Lower lobe of right lung (tissue), 2 donors: ENCODE results near the gene ZNF865. TPM values are rescaled to one million over a fixed set of nuclear protein-coding genes. Genes with fewer than 3 reads are reported as not detected.

Experiments used
- ATAC-seq, 2 donors: fragments of 200-7000 bp; cut with Tn5 transposase; one replicate each; pipeline ENCODE4 v1.9.1; 2020 to 2022; ENCODE audit warnings: mild to moderate bottlenecking in 2 of 2, moderate library complexity in 2 of 2
- DNase-seq: peaks from one replicate; pipeline ENCODE4 v3.0.0-alpha.2; 2020
- H3K27ac ChIP-seq: fragments of 200-600 bp; one replicate; pipeline ENCODE4 v1.8.0; 2022
- H3K27me3 ChIP-seq: fragments of 200-600 bp; one replicate; pipeline ENCODE4 v1.8.0; 2022; ENCODE audit warnings: low read depth
- H3K36me3 ChIP-seq: fragments of 200-600 bp; one replicate; pipeline ENCODE4 v1.8.0; 2022; ENCODE audit warnings: mild to moderate bottlenecking
- H3K4me1 ChIP-seq: fragments of 200-600 bp; one replicate; pipeline ENCODE4 v1.8.0; 2022
- H3K4me3 ChIP-seq: fragments of 200-600 bp; one replicate; pipeline ENCODE4 v1.8.0; 2022; ENCODE audit warnings: mild to moderate bottlenecking
- H3K9me3 ChIP-seq: fragments of 200-600 bp; one replicate; pipeline ENCODE4 v1.8.0; 2022
- CTCF ChIP-seq: fragments of 200-600 bp; IDR thresholded peaks from one replicate; pipeline ENCODE4 v1.8.0; 2022; ENCODE audit warnings: antibody characterized with exemption, mild to moderate bottlenecking
- intact Hi-C: fragments of 100-400 bp; cut with DNase I; formaldehyde crosslinking; loops from one replicate; pipeline ENCODE4 v1.11.0; 2022
- total RNA-seq: library from RNA; stranded (reverse); fragmentation: NEBNext Ultra II Directional; extraction: Animal tissue kit (Norgen Biotek cat#: 25700); gene quantifications from one replicate; pipeline ENCODE4 v1.2.1, GENCODE V29; 2021
- donor health status: DM: no; HTN: yes; CAD: no; lungs with severe emphysema.

Gene ZNF865
- total RNA-seq, 1 donor from 2014 or later = 16.5 TPM

GRCh38 chr19:55654868-55655647 is 49.6 kb downstream of the ZNF865 start, which contains the start of gene U2AF2:
Gene U2AF2 (plus strand): TSS chr19:55655035. CDS start chr19:55655105, 70 bp downstream.
- peak within 1 kb of the TSS; percentile 98 for H3K27ac ChIP-seq
- intact Hi-C loops = no loop called here

GRCh38 chr19:55655648-55656040 is 50.2 kb downstream of the ZNF865 start:
- Histone ChIP-seq H3K27me3 (no peaks in the 10 kb centered on the region), H3K36me3 (peaks cover 30% of the 10 kb centered on the region), H3K9me3 (no peaks in the 10 kb centered on the region), H3K4me1 (peaks cover 49% of the 10 kb centered on the region), H3K27ac (peak overlapping the region; percentile 98), H3K4me3 (peak overlapping the region; percentile 95)
- ATAC-seq = no peak
- no peak for TF ChIP-seq CTCF
- no peak for DNase-seq
- intact Hi-C loops = no loop called here

More at GRCh38 chr19:55654868-55655647, 49.6 kb downstream of the ZNF865 start, which contains the start of gene U2AF2:
- H3K4me3 ChIP-seq = peak within 1 kb of the TSS; percentile 95
- H3K4me1 ChIP-seq = peaks cover 49% of the 10 kb centered on the region
- TF ChIP-seq CTCF = no peak
- H3K27me3 ChIP-seq = no peaks in the 10 kb centered on the region
- no peaks in the 10 kb centered on the region for H3K9me3 ChIP-seq
- DNase-seq (peak; percentile 96), ATAC-seq (peak; percentile 77 to 85)
- peaks cover 24% of the 10 kb centered on the region for H3K36me3 ChIP-seq

- Histone ChIP-seq H3K4me1 (peaks cover 49% of the 10 kb centered on the region), H3K27ac (no peak overlapping the region), H3K27me3 (no peaks in the 10 kb centered on the region), H3K4me3 (peak overlapping the region; percentile 95), H3K9me3 (no peaks in the 10 kb centered on the region), H3K36me3 (peaks cover 37% of the 10 kb centered on the region)
- intact Hi-C loops = no loop called here
- no peak for TF ChIP-seq CTCF
- DNase-seq (no peak), ATAC-seq (no peak)
These were observed 51.1 kb downstream of the ZNF865 start for GRCh38 chr19:55656552-55656951.

- intact Hi-C loops = no loop called here
- no peak overlapping the region for H3K27ac ChIP-seq
- no peak for TF ChIP-seq CTCF
- H3K27me3 ChIP-seq = no peaks in the 10 kb centered on the region
- peak overlapping the region; percentile 95 for H3K4me3 ChIP-seq
- no peak for DNase-seq
- H3K9me3 ChIP-seq = no peaks in the 10 kb centered on the region
- peaks cover 49% of the 10 kb centered on the region for H3K4me1 ChIP-seq
- peaks cover 43% of the 10 kb centered on the region for H3K36me3 ChIP-seq
- no peak for ATAC-seq
These were observed 51.7 kb downstream of the ZNF865 start for GRCh38 chr19:55656988-55657747.

GRCh38 chr19:55658846-55659459 is 53.5 kb downstream of the ZNF865 start:
- Histone ChIP-seq H3K36me3 (peaks cover 55% of the 10 kb centered on the region), H3K27ac (no peak overlapping the region), H3K9me3 (no peaks in the 10 kb centered on the region), H3K4me1 (peaks cover 42% of the 10 kb centered on the region), H3K4me3 (no peak overlapping the region), H3K27me3 (no peaks in the 10 kb centered on the region)
- DNase-seq = no peak
- intact Hi-C loops = no loop called here
- no peak for TF ChIP-seq CTCF
- ATAC-seq = no peak
